Heart right ventricle (tissue), 16 donors: ENCODE data around the gene PLCB4. TPM values are rescaled to one million over a fixed set of nuclear protein-coding genes. Genes with fewer than 3 reads are reported as not detected.

Experiments
- ATAC-seq, 8 donors: fragments of 200-7000 bp; cut with Tn5 transposase; one replicate each; pipeline ENCODE4 v1.9.1; 2020; ENCODE audit warnings: mild to moderate bottlenecking in 8 of 8, moderate library complexity in 8 of 8, moderate number of reproducible peaks in 1 of 8
- DNase-seq, 2 donors: peaks; one replicate each; pipeline ENCODE4 v3.0.0-alpha.2; 2020
- H3K27ac ChIP-seq, 10 donors: fragments of 200-600 bp; sonication (generic) in 2 of 10; one replicate each; pipeline versions ENCODE4 v1.5.0 to v1.8.0; 2020 to 2022; ENCODE audit warnings: mild to moderate bottlenecking in 3 of 10
- H3K27me3 ChIP-seq, 7 donors: fragments of 200-600 bp; one replicate each; pipeline ENCODE4 v1.8.0; 2021 to 2022; ENCODE audit warnings: mild to moderate bottlenecking in 2 of 7
- H3K36me3 ChIP-seq, 9 donors: fragments of 200-600 bp; sonication (generic) in 1 of 9; one replicate each; pipeline versions ENCODE4 v1.5.0 to v1.8.0; 2020 to 2022; ENCODE audit warnings: mild to moderate bottlenecking in 2 of 9
- H3K4me1 ChIP-seq, 9 donors: fragments of 200-600 bp; sonication (generic) in 1 of 9; one replicate each; pipeline versions ENCODE4 v1.5.0 to v1.8.0; 2020 to 2022; ENCODE audit warnings: mild to moderate bottlenecking in 4 of 9
- H3K4me3 ChIP-seq, 10 donors: fragments of 200-600 bp; sonication (generic) in 2 of 10; one replicate each; pipeline versions ENCODE4 v1.5.0 to v1.8.0; 2020 to 2022; ENCODE audit warnings: mild to moderate bottlenecking in 7 of 10, moderate library complexity in 2 of 10
- H3K9me3 ChIP-seq, 11 donors: fragments of 200-600 bp in 10 of 11; sonication (generic) in 2 of 11; one replicate each; pipeline versions ENCODE4 v1.5.0 to v1.8.0; 2013 to 2022; ENCODE audit warnings: mild to moderate bottlenecking in 2 of 11, control low read depth in 1 of 11, moderate library complexity in 1 of 11
- CTCF ChIP-seq, 9 donors: fragments of 200-600 bp; sonication (generic) in 2 of 9; IDR thresholded peaks; one replicate each; pipeline versions ENCODE4 v1.5.0 to v1.8.0; 2021 to 2022; ENCODE audit warnings: antibody characterized with exemption in 9 of 9, mild to moderate bottlenecking in 5 of 9, moderate library complexity in 1 of 9
- WGBS, 2 donors: extraction: QIAGEN DNeasy Blood & Tissue Kit; methylation state at CpG; one replicate each; pipeline ENCODE4 v1.1.7; 2013; ENCODE audit warnings: inconsistent platforms in 1 of 2; 5-methylcytosine and 5-hydroxymethylcytosine counted together
- intact Hi-C, 10 donors: fragments of 100-400 bp; cut with DNase I; formaldehyde crosslinking; loops; one replicate each; pipeline versions ENCODE4 v1.11.1 to v1.14.2; 2022
- polyA plus RNA-seq, 2 donors: library from polyadenylated mRNA; stranded (reverse); fragments of 200-250 nt; gene quantifications; one replicate each; pipeline ENCODE4 v1.2.3, GENCODE V29; 2013
- total RNA-seq, 10 donors: library from RNA; stranded (reverse); fragmentation: NEBNext Ultra II Directional in 3 of 10; extraction: Animal tissue kit (Norgen Biotek cat#: 25700) in 3 of 10; gene quantifications; one replicate each; pipeline versions ENCODE4 v1.2.1 to v1.2.4, GENCODE V29; 2021 to 2023
- donor health status: Arrhythmogenic right ventricular cardiomyopathy.
- donor health status: ischemic (EF 13 %, LVEDD 7.1; RV severe dilation, severe dysfunction).
- donor health status: healthy with polysubstance abuse.
- donor health status: DM: no; HTN: yes; CAD: no.
- donor health status: DM: no; HTN: no; CAD: no.
- donor health status: ischemic (EF 25% LVEDD 6.9; RV normal size, moderate dysfunction).
- donor health status: ischemic (EF 25% LVEDD 5.7; RV mildly dilated, moderate dysfunction).
- donor health status: healthy.
- donor health status: DM: yes; HTN: yes; CAD: no.
- donor health status: Ischemic cardiomyopathy.
- donor health status: ischemic (EF 35%, LVEDD 5.7; RV mildly dilated, moderate dysfunction).
- donor health status: nonischemic (EF 11% LVEDD 7.7; RV severe dilation, severe dysfunction).
- donor health status: DM: yes; HTN: yes; CAD: no.
- donor health status: PGD.
- donor health status: ischemic (EF 29% LVEDD 5.4; RV normal size, mild dysfunction).
- donor health status: nonischemic (EF 23%, LVEDD 6.1; RV moderate dilation, normal function).

The PLCB4 gene
- total and polyA plus RNA-seq, 12 donors, result 3.6 to 33.3 (median 28.4) TPM

GRCh38 chr20:9253006-9253539, 184.2 kb downstream of the PLCB4 start:
- 81 to 90% methylated on average over 4 of the region's 4 CpGs for WGBS, 2 donors
- H3K9me3 ChIP-seq, result no peaks in the 10 kb centered on the region
- peaks cover 0 to 15% (median under 1%) of the 10 kb centered on the region in 9 donors for H3K4me1 ChIP-seq
- H3K4me3 ChIP-seq, result no peak overlapping the region
- no peaks in the 10 kb centered on the region for H3K36me3 ChIP-seq
- DNase-seq (no peak), ATAC-seq (peak in 1 of 8 donors; percentile 33)
- H3K27ac ChIP-seq, result no peak overlapping the region
- no peak for TF ChIP-seq CTCF (IDR thresholded peaks at IDR 0.05)
- intact Hi-C loops, result no loop called here
- H3K27me3 ChIP-seq, result no peaks in the 10 kb centered on the region

- H3K4me1 ChIP-seq, result peaks cover 0 to 34% (median 16%) of the 10 kb centered on the region in 9 donors
- no peak for TF ChIP-seq CTCF (IDR thresholded peaks at IDR 0.05)
- H3K27ac ChIP-seq, result no peak overlapping the region
- H3K4me3 ChIP-seq, result no peak overlapping the region
- DNase-seq, result no peak
- H3K9me3 ChIP-seq, result no peaks in the 10 kb centered on the region
- H3K36me3 ChIP-seq, result no peaks in the 10 kb centered on the region
- ATAC-seq, result no peak
- 99 to 100% methylated on average over 1 of the region's 1 CpG for WGBS, 2 donors
- intact Hi-C loops, result no loop called here
- H3K27me3 ChIP-seq, result no peaks in the 10 kb centered on the region
Observed at GRCh38 chr20:9255171-9255570, 186.3 kb downstream of the PLCB4 start.

- ATAC-seq, result no peak
- Histone ChIP-seq H3K27me3 (no peaks in the 10 kb centered on the region), H3K4me1 (peaks cover 0 to 36% (median 17%) of the 10 kb centered on the region in 9 donors), H3K27ac (peak overlapping the region in 1 of 10 donors; percentile 22), H3K36me3 (no peaks in the 10 kb centered on the region), H3K4me3 (no peak overlapping the region), H3K9me3 (no peaks in the 10 kb centered on the region)
- intact Hi-C loops, result no loop called here
- TF ChIP-seq CTCF (IDR thresholded peaks at IDR 0.05), result no peak
- 64 to 68% methylated on average over 3 of the region's 3 CpGs for WGBS, 2 donors
- no peak for DNase-seq
Observed at GRCh38 chr20:9256393-9256792, 187.5 kb downstream of the PLCB4 start.

- intact Hi-C loops, result no loop called here
- H3K27me3 ChIP-seq, result no peaks in the 10 kb centered on the region
- H3K4me3 ChIP-seq, result no peak overlapping the region
- no peak for DNase-seq
- no peak for TF ChIP-seq CTCF (IDR thresholded peaks at IDR 0.05)
- H3K27ac ChIP-seq, result peak overlapping the region in 4 of 10 donors; percentile 11 to 68 (median 43)
- no peaks in the 10 kb centered on the region for H3K36me3 ChIP-seq
- ATAC-seq, result peak in 3 of 8 donors; percentile 20 to 43 (median 34)
- H3K9me3 ChIP-seq, result no peaks in the 10 kb centered on the region
- WGBS, 2 donors, result 65 to 72% methylated on average over 1 of the region's 1 CpG
- peaks cover 7 to 59% (median 37%) of the 10 kb centered on the region in 9 donors for H3K4me1 ChIP-seq
Observed at GRCh38 chr20:9258901-9259300, 190.0 kb downstream of the PLCB4 start.
